Right renal pelvis (tissue), 4 donors: ENCODE measurements around the gene GPR161. TPM values are rescaled to one million over a fixed set of nuclear protein-coding genes. Genes with fewer than 3 reads are reported as not detected.

Source experiments
- DNase-seq, 4 donors: peaks; one replicate each; pipeline ENCODE4 v3.0.0-alpha.2; 2013; ENCODE audit warnings: low read depth in 4 of 4, low spot score in 3 of 4, missing footprints in 1 of 4
- polyA plus RNA-seq, 4 donors: library from polyadenylated mRNA; unstranded; fragments of 120-200 nt; gene quantifications; one replicate each; pipeline ENCODE4 v1.2.1, GENCODE V29; 2013; ENCODE audit not compliant: insufficient read length in 4 of 4

Gene GPR161
- polyA plus RNA-seq, 4 donors = 20.0 to 23.3 (median 20.8) TPM

DNA sequence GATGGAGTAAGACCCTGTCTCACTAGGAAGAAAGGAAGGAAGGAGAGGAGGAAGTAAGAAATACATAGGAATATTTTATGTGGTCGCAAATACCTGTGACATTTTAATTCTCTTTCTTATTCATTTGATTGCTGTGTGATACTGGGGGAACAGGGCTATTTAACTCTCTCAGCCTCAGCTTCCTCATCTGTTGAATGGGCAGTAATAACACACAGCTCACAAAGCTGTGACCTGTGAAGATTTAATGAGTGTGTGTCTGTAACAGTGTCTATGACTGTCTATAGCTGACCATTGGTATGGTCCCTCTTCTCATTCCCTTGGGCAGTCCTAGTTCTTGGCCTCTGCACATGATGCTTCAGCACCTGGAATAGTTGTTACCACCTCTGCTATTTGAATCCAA lies 13.6 kb upstream of the GPR161 start:
- DNase-seq = no peak

DNA sequence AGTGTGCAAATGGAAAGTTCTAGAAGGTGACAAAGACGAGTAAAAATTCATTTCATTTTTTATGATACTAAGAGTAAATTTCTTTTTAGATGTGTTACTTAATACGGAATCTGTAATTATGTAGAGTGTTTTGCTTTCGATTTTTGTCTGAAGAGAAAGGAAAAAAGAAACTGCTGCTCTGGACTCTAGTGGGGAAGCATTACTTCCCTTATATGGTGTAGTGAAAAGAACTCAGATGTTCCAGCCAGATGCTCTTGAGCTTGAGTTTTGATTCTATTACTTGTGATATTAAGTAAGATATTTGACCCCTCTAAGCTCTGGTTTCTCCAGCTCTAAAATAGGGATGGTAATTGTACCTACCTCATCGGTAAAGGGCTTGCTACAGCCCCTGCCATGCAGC lies 12.2 kb upstream of the GPR161 start:
- DNase-seq = no peak

DNA sequence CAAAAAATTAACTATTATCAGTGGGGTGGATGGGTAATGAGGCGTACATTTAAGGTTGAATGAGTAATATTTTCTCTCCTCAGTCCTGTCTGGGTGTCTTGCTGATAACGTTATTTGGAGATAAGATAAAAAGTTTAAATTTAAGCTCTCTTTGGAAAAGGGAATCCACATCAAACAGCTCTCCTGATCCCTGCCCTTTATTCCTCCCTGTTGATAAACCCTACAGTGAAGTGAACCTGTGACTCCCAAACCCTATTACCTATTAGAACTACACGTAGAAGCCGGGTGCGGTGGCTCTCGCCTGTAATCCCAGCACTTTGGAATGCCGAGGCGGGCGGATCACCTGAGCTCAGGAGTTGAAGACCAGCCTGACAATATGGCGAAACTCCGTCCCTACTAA lies 9.9 kb upstream of the GPR161 start:
- DNase-seq = no peak

DNA sequence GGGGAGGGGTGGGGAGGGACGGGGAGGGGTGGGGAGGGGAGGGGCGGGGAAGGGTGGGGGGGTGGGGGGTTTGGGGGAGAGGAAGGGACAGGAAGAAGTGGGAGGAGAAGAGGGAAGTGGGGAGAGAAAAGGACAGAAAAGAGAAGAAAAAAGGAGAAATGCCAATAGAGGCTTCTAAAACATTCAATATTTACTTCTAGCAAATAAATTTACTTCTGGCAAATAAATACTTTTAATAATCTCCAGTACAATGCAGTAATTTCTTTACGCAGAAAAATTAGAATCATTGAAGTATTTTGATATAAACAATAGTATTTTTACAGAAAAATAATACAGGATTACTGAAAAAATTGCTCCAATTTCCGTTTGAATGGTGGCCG lies 9.4 kb upstream of the GPR161 start:
- no peak for DNase-seq

DNA sequence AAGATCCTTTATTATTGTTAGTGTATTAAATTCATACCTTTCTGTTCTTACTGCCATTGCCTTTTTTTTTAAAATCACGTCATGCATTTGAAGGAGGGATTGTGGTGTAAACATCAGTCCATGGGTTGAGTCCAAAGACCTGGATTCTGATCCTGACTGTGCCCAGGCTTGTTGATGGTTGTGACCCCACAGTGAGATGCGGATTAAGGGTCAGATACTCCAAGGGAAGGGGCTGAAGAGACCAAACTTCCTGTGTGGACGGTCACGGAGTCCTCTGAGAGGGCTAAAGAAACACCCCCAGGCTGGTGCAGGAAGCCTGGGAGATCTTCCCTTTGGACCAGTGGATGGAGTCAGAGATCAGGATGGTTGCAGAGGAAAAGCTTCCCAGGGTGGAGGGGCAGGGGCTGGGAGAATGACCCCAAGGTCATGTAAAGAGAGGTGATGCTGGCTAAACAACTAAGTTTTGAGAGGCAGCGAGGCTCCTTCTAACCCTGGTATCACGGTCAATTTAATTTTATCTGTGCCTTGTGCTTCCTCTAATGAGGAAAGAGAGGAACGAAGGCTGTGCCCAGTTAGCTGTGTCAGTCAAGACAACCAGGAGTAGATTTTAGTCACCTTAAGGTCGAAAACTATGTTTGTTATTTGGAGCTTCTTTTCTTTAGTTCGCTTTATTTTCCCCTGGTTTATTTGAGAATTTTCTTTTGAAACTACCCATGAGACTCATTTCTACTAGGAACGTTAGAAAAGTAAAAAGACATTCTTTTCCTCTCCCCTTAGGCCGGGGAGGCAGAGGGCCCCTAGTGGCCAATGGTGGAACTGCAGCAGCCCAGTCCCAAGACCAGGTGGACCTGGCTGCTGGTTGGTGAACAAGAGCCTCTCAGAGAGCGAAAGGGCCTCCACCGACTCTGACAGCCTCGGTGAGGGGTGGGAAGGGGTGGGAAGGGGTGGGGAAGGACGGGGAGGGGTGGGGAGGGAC lies 8.7 kb upstream of the GPR161 start:
- peak in 3 of 4 donors; percentile 70 to 76 (median 75) for DNase-seq

DNA sequence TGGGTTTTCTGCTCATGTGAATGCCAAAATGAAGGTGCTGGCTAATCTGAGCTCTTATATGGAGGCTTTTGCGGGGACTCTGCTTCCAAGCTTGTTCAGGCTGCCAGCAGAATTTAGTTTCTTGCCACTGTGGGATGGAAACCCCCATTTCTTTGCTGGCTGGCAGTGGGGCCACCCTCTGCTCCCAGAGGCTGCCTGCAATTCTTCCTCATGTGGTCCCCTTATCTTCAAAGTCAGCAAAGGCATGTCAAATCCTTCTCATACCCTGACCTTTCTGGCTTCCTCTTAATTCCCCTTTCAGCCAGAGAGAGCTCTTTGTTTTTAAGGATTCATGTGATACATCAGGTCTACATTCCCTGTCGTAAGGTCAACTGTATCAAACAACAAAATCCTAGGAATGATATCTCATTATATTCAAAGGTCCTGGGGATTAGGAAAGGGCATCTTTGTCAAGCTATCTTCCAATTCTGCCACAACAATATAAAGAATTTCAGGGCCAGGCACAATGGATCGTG lies 5.2 kb upstream of the GPR161 start:
- DNase-seq = no peak

DNA sequence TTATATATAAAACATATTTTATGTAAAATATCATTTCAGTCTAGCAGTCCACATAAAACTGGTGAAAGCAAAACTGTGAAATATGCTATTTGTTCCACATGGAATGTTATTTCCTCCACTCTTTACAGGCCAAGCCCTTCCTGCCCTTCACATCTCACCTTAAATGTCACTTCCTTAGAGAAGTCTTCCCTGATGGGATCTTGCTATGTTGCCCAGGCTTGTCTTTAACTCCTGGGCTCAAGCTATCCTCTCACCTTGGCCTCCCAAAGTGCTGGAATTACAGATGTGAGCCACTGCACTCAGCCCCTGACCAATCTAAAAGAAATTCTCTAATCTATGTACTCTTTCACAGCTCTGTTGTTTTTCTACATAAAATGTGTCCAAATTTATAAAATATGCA lies 2.3 kb upstream of the GPR161 start:
- no peak for DNase-seq

DNA sequence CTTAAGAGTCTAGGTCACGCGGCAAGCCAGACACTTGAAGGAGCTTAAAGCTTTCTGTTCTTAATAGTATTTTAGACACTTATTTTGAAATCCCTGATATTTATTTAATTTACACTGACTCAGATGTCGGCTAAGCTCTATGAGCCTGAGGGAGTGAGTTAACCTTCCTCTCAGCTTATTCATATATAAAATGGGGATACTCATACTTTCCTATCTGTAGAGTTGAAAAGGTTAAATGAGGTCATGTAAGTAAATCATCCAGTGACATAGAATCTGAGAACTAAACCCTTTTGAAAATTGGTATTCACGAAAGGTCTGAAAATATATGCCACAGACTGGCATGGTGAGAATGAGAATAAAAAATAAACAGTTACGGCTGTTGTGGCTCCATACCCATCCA lies 1.4 kb upstream of the GPR161 start:
- DNase-seq = no peak

DNA sequence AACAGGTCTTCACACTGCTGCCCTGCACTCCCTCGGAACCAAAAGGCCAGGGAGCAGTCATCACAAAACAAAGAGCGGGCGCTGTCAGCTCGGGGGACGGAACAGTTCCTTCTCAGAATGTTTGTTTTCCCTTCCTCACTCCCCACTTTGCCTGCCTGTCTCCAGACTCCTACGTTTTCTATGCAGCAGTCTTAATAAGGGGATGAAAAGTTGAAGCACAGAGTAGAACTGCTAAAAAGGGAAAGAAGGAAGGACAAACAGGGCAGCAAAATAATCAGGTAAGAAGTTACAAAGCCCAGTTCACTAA lies 738 bp upstream of the GPR161 start:
- DNase-seq = no peak

DNA sequence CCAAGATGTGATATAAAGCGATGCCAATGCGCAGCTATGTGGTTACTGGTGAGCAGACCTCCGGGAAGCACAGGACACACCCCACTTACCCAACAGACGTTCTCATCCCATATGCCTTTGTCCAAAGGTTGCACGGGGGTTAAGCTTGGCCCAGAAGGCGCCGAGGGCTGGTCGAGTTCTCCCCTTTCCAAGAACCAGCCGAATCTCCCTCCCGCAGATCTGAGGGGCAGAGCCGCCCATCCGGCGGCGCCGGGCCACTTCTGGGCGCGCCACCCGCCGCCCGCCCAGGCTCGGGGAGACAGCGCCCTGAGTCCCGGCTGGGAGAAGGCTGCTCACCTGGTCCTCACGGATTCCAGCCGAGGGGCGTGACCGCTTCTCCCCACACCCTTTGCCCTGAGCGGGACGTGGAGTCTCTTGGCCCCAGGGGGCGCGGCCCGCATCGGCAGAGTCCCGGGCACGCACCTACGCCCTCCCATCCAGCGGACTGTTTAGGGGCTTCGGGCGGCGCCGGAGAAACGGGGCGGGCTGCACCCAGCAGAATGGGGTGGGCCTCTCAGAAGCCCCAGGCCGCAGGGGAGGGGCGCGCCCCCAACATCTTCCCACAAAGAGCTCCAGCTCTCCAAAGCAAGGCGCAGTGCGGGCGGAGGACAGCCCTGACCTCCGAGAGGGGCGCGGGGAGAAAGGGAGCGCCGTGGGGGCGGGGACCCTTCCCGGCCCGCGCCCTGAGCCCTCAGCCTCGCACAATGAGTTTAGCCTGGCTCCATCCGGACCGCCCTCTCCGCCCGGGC lies 615 bp downstream of the GPR161 start:
- peak in 1 of 4 donors; percentile 14 for DNase-seq

DNA sequence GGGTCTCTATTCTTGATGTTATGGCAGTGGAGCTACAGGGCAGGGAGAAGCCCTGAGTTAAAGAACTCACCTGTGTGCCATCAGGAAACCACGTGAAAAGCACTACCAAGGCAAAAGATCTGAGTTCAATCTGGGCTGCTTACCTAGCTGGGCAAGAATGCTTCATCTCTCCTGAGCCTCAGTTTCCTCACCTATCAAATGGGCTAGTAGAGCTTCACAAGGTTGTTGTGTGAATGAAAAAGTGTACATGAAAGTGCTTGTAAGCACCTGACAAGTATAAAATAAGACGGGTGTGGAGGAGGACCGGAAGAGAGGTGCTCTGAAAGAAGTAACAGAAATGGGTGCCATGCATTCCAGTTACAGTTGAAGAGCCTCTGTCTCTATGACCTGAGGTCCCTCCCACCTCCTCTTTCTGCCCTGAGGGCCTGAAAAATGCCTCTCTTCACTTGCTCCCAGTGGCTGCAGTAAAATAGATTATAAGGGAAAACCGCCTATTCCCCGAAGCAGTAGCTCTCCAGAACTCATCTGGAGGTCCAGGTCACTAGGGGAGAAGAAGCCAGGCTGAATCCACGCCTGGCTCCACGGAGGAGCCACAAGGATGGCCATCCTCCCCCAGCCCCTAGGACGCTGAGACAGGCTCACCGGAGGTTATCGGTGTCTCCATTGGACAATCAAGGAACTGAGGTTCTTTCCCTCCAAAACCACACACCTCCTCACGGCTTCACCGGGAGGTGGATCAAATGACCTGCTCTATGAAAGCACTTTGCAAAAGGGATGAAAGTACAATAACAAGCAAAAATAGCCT lies 1.4 kb downstream of the GPR161 start:
- no peak for DNase-seq

DNA sequence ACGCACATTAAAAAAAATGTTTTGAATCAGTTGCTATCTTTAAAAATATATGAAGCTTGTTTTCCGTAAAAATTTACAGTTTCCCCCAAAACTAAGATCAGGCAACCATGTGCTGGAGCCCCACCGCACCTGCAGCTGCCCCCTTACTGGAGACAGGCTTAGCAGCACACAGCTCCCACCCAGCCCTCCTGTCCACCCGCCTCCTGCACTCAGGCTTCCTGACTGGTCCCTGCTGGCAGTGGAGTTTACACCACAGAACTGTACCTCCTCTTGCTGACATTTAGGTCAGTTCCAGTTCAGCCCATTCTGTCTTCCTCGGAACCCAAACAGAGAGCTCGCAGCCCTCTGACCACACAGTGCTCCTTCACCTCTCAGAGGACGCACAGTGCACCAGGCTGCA lies 2.1 kb downstream of the GPR161 start:
- no peak for DNase-seq

DNA sequence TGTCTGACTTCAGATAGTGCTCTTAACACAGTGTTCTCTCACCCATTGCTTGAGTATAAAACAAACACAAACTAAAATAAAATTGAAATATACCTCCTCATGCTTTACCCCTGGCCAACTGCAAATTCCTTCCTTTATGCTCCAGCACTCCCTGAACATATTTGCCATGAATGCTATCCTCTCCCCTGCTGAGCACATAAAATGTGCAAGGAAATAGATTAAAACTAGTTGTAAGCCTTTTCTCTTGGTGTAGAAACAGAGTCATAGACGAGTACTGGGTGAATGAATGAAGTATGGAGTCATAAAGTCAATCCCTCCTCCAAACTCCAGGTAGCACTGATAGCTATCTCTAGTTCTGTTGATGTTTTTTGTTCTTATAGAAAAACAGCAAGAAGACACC lies 2.6 kb downstream of the GPR161 start:
- DNase-seq = no peak

DNA sequence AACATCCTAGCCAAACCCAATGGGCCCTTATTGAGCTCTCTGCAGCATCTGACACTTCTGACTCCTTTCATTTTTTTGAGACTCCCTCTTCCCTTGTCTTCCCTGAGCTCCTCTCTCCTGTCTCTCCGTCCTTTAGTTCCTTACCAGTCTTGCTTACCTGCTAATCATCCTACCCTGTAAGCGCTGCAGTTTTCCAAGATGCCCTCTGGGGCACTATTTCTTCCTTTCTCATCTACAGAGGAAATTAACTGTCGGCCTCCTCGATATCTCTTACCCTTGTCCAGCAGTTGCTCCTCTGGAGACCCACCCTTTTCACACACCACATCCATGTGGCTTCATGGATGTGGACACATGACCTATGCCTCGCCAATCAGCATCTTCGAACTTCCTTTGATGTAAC lies 6.8 kb downstream of the GPR161 start:
- DNase-seq = no peak

DNA sequence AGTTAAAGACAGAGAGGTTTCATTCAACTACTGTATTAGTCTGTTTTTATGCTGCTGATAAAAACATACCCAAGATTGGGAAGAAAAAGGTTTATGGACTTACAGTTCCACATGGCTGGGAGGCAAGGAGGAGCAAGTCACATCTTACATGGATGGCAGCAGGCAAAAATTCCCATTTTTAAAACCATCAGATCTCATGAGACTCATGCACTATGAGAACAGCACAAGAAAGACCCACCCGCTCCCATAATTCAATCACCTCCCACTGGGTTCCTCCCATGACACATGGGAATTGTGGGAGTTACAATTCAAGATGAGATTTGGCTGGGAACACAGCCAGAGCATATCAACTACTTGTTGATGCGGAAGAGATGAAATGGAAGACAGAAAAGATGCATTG lies 9.2 kb downstream of the GPR161 start:
- no peak for DNase-seq

DNA sequence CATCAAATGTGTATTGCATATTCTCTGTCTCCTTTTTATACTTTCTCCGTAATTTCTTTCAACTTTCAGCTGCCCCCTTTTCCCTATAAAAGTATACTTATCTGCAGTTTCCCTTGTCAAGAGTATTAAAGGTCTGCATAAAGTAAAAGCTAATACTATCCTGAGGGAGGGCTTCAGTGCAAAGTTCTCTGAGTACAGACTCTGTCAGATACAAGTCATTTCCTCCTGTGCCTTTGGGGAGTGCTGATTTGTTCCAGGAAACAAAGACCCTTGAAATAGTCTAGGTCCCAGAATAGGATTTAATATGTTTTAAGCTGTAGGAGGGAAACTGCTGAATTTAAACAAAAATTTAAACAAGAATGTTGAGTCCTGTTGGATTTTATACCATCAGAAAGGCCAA lies 11.7 kb downstream of the GPR161 start:
- no peak for DNase-seq

DNA sequence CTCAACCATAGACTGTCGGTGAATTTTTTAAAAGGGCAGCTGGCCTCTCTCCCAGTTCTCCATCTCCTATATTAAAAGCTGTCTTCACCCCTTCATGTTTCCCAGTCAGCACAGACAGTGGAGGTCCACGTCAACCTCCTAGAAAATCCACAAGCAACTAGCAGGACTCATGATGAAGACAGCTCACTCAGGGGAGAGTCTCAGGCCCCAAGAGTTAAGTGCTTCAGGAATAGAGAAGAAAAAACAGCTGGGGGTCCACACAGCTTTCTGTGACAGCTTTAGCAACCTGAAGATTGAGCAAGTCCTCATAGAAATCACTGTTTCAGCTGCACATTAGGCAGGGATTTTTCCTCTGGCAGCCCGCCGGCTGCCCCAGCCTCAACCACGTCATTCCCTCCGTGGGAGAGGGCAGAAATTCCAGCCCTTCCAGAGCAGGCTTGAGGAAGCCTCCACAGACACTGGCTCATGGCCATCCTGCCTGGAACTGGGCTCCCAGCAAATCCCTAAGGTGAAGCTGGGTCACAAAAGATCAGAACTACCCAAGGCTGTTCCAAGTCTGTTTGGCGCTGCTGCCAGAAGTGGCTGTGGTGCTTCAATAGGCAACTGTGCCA lies 15.2 kb downstream of the GPR161 start:
- no peak for DNase-seq

DNA sequence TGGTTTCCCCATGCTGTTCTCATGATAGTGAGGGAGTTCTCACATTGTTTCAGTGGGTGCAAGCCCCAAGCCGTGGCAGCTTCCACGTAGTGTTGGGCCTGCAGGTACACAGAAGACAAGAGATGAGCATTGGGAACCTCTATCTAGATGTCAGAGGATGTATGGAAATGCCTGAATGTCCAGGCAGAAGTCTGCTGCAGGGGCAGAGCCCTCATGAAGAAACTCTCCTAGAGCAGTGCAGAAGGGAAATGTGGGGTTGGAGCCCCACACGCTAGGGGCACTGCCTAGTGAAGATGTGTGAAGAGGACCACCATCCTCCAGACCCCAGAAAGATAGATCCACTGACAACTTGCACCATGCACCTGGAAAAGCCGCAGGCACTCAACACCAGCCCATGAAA lies 17.0 kb downstream of the GPR161 start:
- DNase-seq = no peak

DNA sequence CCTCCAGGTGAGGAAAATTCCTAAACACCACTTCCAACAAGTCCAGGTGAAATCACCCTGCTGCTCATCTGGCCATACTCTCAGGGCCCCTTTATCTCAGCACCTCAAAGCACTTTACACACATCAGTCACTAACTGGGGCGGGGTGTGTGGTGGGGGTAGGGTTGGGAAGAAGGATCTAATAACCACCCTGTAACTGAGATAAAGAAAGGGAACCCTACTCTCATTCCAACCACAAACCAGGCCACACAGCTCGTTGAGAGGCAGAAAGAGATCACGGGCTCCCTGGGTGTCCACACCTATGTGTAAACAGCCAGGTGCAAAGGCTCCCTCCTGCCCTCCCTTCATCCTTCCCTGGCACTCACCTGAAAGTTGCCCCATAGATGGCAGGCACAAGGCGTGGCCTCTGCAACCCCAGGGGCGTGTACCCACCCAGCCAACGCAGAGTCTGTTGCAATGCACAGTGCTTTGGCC lies 20.4 kb downstream of the GPR161 start:
- no peak for DNase-seq

DNA sequence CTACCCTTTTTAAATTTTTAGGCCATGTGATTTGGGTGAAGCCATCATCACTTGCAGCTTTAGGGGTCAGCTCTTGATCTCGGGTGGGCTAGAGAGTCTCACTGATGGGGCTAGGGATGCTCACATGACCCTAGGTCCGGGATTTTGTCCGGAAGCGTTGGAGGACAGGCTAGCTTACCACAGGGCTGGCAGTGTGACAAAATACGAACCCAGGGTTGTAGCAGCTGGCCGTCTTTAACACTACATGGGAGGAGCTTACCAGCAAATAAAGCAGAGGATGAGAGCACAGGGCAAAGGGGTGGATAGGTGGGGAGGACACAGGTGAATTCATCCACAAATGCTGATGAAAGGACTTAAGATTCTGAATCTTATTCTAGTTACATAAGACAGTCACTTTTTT lies 21.9 kb downstream of the GPR161 start:
- DNase-seq = no peak
